Measurements from ENCODE around the gene LINC01488. TPM values are rescaled to one million over a fixed set of nuclear protein-coding genes. Genes with fewer than 3 reads are reported as not detected.

The LINC01488 gene
- total RNA-seq, 1 donor from 2014 or later = not detected

DNA sequence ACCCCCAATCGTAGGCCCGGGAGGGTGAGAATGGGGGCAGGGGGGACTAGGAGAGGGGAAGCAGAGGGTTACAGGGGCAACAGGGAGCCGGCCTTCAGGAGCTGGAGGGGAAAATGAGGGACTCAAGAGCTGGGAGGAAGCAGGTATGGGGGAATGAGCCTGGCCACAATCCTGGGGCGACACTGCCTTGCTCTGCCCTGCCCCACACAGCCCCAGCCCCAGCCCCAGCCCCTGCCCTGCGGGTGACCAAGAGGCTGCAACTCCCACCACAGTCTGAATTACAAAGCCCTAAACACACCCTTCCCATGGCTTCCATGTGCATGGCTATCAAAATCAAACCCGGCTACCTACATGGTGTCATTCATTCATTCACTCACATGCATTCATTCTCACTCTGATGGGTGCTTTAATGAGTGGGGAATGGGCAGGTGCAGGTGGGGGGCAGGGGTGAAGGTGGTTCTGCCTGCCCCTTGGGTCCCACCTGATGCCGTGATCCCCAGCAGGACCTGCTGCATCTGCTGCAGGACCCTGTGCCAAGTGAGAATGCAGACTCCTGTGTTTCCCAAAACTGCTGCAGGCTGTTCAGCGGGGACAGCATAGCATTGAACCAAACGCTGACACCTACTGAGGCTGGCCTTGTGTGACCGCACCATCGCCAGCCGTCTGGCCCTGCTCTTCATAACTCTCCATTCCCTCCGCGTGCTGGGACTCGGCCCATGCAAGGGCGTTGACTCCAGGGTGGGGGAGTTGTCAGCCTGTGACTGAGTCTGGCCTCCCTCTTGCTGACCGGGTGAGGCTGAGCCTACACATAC is 9.5 kb upstream of the LINC01488 start:
- Mint-ChIP-seq H3K27me3 (ENCODE audit: low read depth, unreplicated experiment) (peaks cover 49% of the 10 kb centered on the region), H3K36me3 (ENCODE audit: low read depth, unreplicated experiment) (peaks cover 4% of the 10 kb centered on the region)
- FAIRE-seq = no peak

DNA sequence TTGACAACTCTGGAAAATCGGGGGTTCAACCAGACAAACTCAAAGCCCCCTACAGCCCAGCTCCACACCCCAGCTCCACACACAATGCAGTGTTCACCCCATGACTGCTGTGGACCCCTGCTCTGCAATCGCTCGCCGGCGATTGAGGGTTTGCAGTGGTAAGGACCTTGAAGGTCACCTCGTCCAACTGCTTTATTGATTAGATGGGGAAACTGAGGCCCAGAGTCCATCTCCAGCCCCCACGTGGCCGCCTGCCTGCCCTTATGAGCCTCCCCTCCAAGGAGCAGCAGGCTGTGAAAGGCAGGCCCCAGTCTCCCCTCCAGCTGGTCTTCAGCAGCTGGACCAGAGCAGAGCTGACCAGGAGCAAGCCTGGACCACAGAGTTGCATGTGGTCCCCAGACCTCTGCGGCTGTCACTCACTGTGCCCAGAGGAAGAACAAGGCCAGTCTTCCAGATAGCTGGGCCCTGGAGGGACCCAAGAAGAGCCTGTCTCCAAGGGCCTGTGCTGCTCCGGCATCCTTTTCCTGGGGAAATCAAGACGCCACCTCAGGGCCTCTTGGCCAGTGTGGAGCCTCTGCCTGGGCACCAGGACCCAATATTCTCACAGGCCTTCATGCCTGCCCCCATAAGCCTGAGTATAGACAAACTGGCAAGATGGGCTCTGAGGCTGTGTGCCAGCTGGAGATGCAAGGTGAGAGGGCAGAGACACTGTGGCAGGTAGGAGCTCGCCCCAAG is 8.8 kb upstream of the LINC01488 start:
- H3K79me2 ChIP-seq (ENCODE audit: insufficient read depth, low read length) = no peaks in the 10 kb centered on the region
- DNase-seq (ENCODE audit: low read depth) = no peak
- no peak overlapping the region for H3K4me3 Mint-ChIP-seq (ENCODE audit: unreplicated experiment)

More for the DNA sequence above, 9.5 kb upstream of the LINC01488 start:
- H3K4me3 Mint-ChIP-seq (ENCODE audit: unreplicated experiment) = no peak overlapping the region
- H3K36me3 ChIP-seq (ENCODE audit: insufficient read depth, low read length) = no peaks in the 10 kb centered on the region
- no peak overlapping the region for H3K27ac Mint-ChIP-seq (ENCODE audit: unreplicated experiment)
- H3K9ac ChIP-seq (ENCODE audit: low read length) = peak overlapping the region; percentile 66
- no peaks in the 10 kb centered on the region for H4K20me1 ChIP-seq (ENCODE audit: insufficient read depth, low read length)
- no peaks in the 10 kb centered on the region for H3K27me3 ChIP-seq (ENCODE audit: insufficient read depth, low read length)
- no peak for TF ChIP-seq EZH2 (IDR thresholded peaks at IDR 0.05; ENCODE audit: insufficient read depth, low read length)
- TF ChIP-seq, protein P1, sequence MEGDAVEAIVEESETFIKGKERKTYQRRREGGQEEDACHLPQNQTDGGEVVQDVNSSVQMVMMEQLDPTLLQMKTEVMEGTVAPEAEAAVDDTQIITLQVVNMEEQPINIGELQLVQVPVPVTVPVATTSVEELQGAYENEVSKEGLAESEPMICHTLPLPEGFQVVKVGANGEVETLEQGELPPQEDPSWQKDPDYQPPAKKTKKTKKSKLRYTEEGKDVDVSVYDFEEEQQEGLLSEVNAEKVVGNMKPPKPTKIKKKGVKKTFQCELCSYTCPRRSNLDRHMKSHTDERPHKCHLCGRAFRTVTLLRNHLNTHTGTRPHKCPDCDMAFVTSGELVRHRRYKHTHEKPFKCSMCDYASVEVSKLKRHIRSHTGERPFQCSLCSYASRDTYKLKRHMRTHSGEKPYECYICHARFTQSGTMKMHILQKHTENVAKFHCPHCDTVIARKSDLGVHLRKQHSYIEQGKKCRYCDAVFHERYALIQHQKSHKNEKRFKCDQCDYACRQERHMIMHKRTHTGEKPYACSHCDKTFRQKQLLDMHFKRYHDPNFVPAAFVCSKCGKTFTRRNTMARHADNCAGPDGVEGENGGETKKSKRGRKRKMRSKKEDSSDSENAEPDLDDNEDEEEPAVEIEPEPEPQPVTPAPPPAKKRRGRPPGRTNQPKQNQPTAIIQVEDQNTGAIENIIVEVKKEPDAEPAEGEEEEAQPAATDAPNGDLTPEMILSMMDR (IDR thresholded peaks at IDR 0.05; ENCODE audit: insufficient read depth, low read depth, low read length) = no peak
- peak overlapping the region; percentile 64 for H3K27ac ChIP-seq (ENCODE audit: low read depth, low read length)
- H3K79me2 ChIP-seq (ENCODE audit: insufficient read depth, low read length) = no peaks in the 10 kb centered on the region
- peak overlapping the region; percentile 74 for H3K4me2 ChIP-seq (ENCODE audit: low read length)
- H3K9me3 ChIP-seq (ENCODE audit: insufficient read depth, low read depth, low read length) = peaks cover 9% of the 10 kb centered on the region
- no peak overlapping the region for H3K4me3 ChIP-seq (ENCODE audit: insufficient read depth, low read depth, low read length)
- peaks cover 10% of the 10 kb centered on the region for H3K4me1 ChIP-seq (ENCODE audit: insufficient read depth, low read length)
- peaks cover 7% of the 10 kb centered on the region for H3K9me3 Mint-ChIP-seq (ENCODE audit: unreplicated experiment)
- peak overlapping the region; percentile 79 for H2AFZ ChIP-seq (ENCODE audit: low read depth, low read length)
- no peak for DNase-seq (ENCODE audit: low read depth)
- H3K4me1 Mint-ChIP-seq (ENCODE audit: low read depth, unreplicated experiment) = no peaks in the 10 kb centered on the region

More for the DNA sequence above, 8.8 kb upstream of the LINC01488 start:
- H4K20me1 ChIP-seq (ENCODE audit: insufficient read depth, low read length) = no peaks in the 10 kb centered on the region
- no peak overlapping the region for H3K27ac ChIP-seq (ENCODE audit: low read depth, low read length)
- no peak overlapping the region for H3K4me3 ChIP-seq (ENCODE audit: insufficient read depth, low read depth, low read length)
- Mint-ChIP-seq H3K9me3 (ENCODE audit: unreplicated experiment) (peaks cover 7% of the 10 kb centered on the region), H3K4me1 (ENCODE audit: low read depth, unreplicated experiment) (no peaks in the 10 kb centered on the region), H3K36me3 (ENCODE audit: low read depth, unreplicated experiment) (peaks cover 4% of the 10 kb centered on the region), H3K27me3 (ENCODE audit: low read depth, unreplicated experiment) (peaks cover 49% of the 10 kb centered on the region), H3K27ac (ENCODE audit: unreplicated experiment) (no peak overlapping the region)
- TF ChIP-seq EZH2 (IDR thresholded peaks at IDR 0.05; ENCODE audit: insufficient read depth, low read length) = no peak
- TF ChIP-seq, protein P1 (IDR thresholded peaks at IDR 0.05; ENCODE audit: insufficient read depth, low read depth, low read length) = no peak
- H3K9me3 ChIP-seq (ENCODE audit: insufficient read depth, low read depth, low read length) = peaks cover 9% of the 10 kb centered on the region
- peaks cover 10% of the 10 kb centered on the region for H3K4me1 ChIP-seq (ENCODE audit: insufficient read depth, low read length)
- no peak for FAIRE-seq
- no peak overlapping the region for H2AFZ ChIP-seq (ENCODE audit: low read depth, low read length)
- no peak overlapping the region for H3K4me2 ChIP-seq (ENCODE audit: low read length)
- no peaks in the 10 kb centered on the region for H3K36me3 ChIP-seq (ENCODE audit: insufficient read depth, low read length)
- H3K27me3 ChIP-seq (ENCODE audit: insufficient read depth, low read length) = no peaks in the 10 kb centered on the region
- H3K9ac ChIP-seq (ENCODE audit: low read length) = no peak overlapping the region
